ENCODE measurements around the gene SLC19A3. TPM values are rescaled to one million over a fixed set of nuclear protein-coding genes. Genes with fewer than 3 reads are reported as not detected.

The SLC19A3 gene
- total RNA-seq, 1 experiment from 2014 or later: 2.3 TPM

GRCh38 chr2:227745594-227745993, 27.8 kb upstream of the SLC19A3 start, which contains the start of gene SCYGR8:
SCYGR8 (plus strand) TSS chr2:227745894; CDS start chr2:227745894, 0 bp downstream.
- Histone ChIP-seq H2AK5ac (ENCODE audit: insufficient read length, low read length) (no peak within 1 kb of the TSS), H4K5ac (ENCODE audit: insufficient read length, low read depth, low read length) (no peak within 1 kb of the TSS), H2BK15ac (ENCODE audit: low read depth, low read length) (no peak within 1 kb of the TSS), H3K4me1 (ENCODE audit: insufficient read depth, low read length) (peaks cover 2% of the 10 kb centered on the region; the same call in 1 of the 2 replicates), H2AFZ (ENCODE audit: low read length) (no peak within 1 kb of the TSS), H3K4ac (ENCODE audit: low read depth, low read length) (no peak within 1 kb of the TSS), H2BK20ac (ENCODE audit: low read depth, low read length, poor library complexity, severe bottlenecking) (no peak within 1 kb of the TSS), H3K79me1 (ENCODE audit: insufficient read depth, low read depth, low read length, poor library complexity, severe bottlenecking) (no peaks in the 10 kb centered on the region), H3K56ac (ENCODE audit: insufficient read length, low read depth, low read length) (no peak within 1 kb of the TSS), H3K9ac (ENCODE audit: extremely low read depth, insufficient read length, low read length) (no peak within 1 kb of the TSS), H3K9me3 (ENCODE audit: control insufficient read depth, low read depth, low read length) (no peaks in the 10 kb centered on the region), H4K8ac (replicated peaks; ENCODE audit: insufficient read length, low read depth, low read length) (no peak within 1 kb of the TSS), H3T11ph (ENCODE audit: low read length) (no peak within 1 kb of the TSS), H2BK5ac (ENCODE audit: insufficient read length, low read length) (no peak within 1 kb of the TSS), H3K23me2 (ENCODE audit: insufficient read length, low read depth, low read length, poor library complexity, severe bottlenecking) (no peaks in the 10 kb centered on the region), H4K20me1 (ENCODE audit: control insufficient read depth, insufficient read depth, insufficient read length) (no peaks in the 10 kb centered on the region), H3K18ac (ENCODE audit: insufficient read length, low read depth, low read length) (no peak within 1 kb of the TSS), H2BK12ac (ENCODE audit: insufficient read length, low read depth, low read length) (no peak within 1 kb of the TSS), H3K14ac (ENCODE audit: insufficient read depth, low read length) (no peak within 1 kb of the TSS), H3K23ac (ENCODE audit: insufficient read length, low read depth, low read length) (no peak within 1 kb of the TSS), H3K27ac (ENCODE audit: insufficient read length, low read depth, low read length) (no peak within 1 kb of the TSS), H3K27me3 (ENCODE audit: insufficient read depth, low read length) (no peaks in the 10 kb centered on the region), H4K91ac (ENCODE audit: insufficient read length, low read depth, low read length) (no peak within 1 kb of the TSS), H3K79me2 (ENCODE audit: insufficient read depth, low read length) (no peaks in the 10 kb centered on the region), H2BK120ac (ENCODE audit: low read depth, low read length, poor library complexity, severe bottlenecking) (no peak within 1 kb of the TSS), H3K4me2 (ENCODE audit: insufficient read depth, insufficient read length, low read length) (no peak within 1 kb of the TSS)
- Mint-ChIP-seq H3K4me3 (no peak within 1 kb of the TSS), H3K27me3 (ENCODE audit: low read depth) (no peaks in the 10 kb centered on the region), H3K36me3 (ENCODE audit: insufficient read depth in 1 of 3, low read depth in 3 of 3) (no peaks in the 10 kb centered on the region), H3K9me3 (no peaks in the 10 kb centered on the region), H3K27ac (no peak within 1 kb of the TSS), H3K4me1 (peaks cover 8 to 15% of the 10 kb centered on the region in 2 experiments)
- no CpG with 5 or more reads among the region's 9 CpGs for WGBS (ENCODE audit: extremely low coverage, insufficient read length, low lambda C conversion rate)
- no peak for TF ChIP-seq CTCF (conservative IDR thresholded peaks at IDR 0.05)
- no peak for DNase-seq

All from H9 (cell line).